Activated CD8-positive, alpha-beta memory T cell treated with anti-CD3 and anti-CD28 coated beads, Interleukin-2, amount 50 U/mL, for 48 hours (primary cell): ENCODE results near the gene CARD14.
A peak's percentile ranks its signal among the peaks of the same experiment; 100 is the strongest.
"Not testable (repeated sequence)": the region's sequence is repeated elsewhere in the genome, so short reads cannot be mapped to it uniquely, and the experiment has no call there.

Experiments
- DNase-seq: peaks from one replicate; pipeline ENCODE4 v3.0.0-alpha.2; 2020

CARD14 gene

GRCh38 chr17:80227666-80228065 is 57.8 kb downstream of the CARD14 start:
- DNase-seq: no peak

- DNase-seq: no peak
These were observed 58.6 kb downstream of the CARD14 start for GRCh38 chr17:80228477-80228876.

DNA sequence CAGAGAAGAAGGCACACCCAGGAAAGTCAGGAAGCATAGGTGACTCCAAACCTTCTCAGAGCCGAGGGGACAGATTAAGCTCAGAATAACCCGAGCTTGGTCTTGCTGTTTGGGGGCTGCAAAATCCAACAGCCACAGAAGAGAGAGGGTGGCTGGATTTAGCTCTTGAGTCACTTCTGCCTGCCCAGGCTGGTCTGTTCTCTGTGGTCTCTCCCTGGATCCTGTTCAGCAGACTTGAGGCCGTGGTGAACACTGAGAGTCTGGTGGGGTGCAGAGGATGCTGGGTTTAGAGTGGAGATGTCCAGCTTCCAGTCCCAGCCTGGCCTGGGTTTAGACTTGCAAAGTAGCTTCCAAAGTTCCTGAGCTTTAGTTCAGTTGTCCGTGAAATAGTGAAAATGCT is 59.2 kb downstream of the CARD14 start:
- DNase-seq: no peak

DNA sequence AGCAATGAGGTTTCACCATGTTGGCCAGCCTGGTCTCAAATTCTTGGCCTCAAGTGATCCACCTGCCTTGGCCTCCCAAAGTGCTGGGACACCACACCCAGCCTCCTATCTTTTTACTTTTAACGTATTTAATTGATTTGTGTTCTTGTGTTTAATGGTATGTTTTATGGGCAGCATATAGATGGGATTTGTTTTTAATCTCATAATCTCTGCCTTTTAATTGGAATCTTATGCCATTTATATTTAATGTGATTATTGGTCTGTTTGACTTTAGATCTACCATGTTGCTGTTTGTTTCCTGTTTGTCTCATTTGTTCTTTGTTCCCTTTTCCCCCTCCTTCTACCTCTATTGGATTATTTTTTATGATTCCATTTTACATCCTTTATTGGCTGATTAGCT is 62.6 kb downstream of the CARD14 start:
- no peak for DNase-seq

DNA sequence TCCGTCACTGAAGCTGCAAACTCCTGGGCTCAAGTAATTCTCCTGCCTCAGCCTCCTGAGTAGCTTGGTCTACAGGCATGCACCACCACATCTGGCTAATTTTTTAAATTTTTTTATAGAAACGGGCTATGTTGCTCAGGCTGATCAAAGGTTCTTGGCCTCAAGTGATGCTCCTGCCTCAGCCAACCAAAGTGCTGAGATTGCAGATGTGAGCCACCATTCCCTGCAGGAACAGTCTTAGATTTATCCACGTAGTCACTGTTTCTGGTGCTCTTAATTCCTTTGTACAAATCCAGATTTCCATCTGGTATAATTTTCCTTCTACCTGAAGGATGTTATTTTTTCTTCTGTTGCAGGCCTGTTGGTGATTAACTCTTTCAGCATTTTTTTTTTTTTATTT is 63.4 kb downstream of the CARD14 start:
- no peak for DNase-seq

DNA sequence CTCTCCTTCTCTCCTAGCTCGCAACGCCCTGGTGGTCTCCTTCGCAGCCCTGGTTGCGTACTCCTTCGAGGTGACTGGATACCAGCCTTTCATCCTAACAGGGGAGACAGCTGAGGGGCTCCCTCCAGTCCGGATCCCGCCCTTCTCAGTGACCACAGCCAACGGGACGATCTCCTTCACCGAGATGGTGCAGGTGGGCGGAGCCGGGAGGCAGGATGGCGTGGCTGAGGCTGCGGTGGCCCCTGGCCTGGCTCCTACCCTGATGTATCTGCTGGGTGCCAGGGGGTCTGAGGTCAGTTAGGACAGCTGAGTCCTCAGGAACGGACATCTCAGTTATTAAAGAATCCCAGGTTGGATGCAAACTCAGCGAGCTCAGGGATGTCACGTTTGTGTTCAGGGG is 67.1 kb downstream of the CARD14 start:
- DNase-seq: no peak

- DNase-seq: no peak
These were observed 67.6 kb downstream of the CARD14 start for GRCh38 chr17:80237386-80237785.

GRCh38 chr17:80242505-80242904 is 72.7 kb downstream of the CARD14 start:
- no peak for DNase-seq

DNA sequence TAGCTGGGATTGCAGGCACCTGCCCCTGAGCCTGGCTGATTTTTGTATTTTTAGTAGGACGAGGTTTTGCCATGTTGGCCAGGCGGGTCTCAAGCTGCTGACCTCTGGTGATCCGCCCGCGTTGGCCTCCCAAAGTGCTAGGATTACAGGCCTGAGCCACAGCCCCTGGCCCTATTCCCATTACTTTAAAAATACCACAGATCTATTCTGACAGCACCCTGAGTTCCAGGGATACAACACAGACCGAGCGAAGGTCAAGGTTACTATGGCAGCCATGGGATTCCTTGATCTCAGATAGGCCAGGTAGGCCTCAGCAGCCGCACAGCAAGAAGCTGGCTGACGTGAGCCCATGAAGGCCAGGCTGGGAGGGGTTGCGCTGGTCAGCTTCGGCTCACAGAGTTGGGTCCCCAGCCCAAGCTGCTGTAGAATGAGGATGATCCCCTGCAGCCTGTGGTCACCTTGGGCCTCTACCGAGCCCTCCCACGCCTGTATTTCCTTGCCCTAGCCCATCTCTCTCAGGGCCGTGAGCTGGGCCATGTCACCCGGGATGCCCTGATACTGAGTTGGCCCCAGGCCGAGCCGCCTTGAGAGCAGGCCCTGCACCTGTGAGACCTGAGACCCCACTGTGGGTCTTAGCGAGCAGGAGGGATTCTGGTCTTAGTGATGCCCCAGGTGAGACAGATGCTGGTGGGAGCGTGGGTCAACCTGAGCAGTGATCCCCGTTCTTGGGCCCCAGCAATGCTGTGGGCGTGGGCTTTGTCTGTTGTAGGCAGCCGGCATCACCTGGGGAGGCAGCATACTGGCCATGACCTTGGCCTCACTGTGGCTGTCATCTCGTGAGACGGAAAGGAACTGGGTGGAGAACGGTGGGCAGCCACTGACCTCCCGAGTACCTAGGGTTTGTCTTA is 74.0 kb downstream of the CARD14 start:
- no peak for DNase-seq

GRCh38 chr17:80244448-80244847 is 74.6 kb downstream of the CARD14 start:
- not testable (repeated sequence) for DNase-seq

- no peak for DNase-seq
These were observed 75.2 kb downstream of the CARD14 start for GRCh38 chr17:80244871-80245509.

GRCh38 chr17:80245566-80246265 is 75.9 kb downstream of the CARD14 start:
- DNase-seq: no peak

GRCh38 chr17:80246266-80246681 is 76.4 kb downstream of the CARD14 start:
- no peak for DNase-seq

DNA sequence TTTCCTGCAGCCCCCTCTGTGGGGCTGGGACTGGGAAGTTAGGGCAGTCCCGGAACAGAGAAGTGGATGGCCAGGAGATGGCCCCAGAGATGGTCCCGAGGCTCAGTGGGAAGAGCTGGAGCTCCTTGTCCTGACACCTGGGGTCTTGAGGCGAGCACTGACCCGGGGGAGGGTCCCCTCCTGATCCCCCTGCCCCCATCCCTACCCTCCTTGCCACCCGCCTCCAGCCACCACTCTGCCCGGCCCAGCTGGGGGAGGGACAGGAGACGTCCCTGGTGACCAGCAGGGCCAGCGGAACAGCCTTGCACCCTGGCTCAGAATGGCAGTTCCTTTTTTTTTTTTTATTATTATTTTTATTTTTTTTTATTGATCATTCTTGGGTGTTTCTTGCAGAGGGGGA is 76.9 kb downstream of the CARD14 start:
- no peak for DNase-seq

- no peak for DNase-seq
These were observed 77.7 kb downstream of the CARD14 start for GRCh38 chr17:80247561-80247960.

GRCh38 chr17:80248001-80248893 is 78.4 kb downstream of the CARD14 start:
- no peak for DNase-seq

GRCh38 chr17:80248894-80249710 is 79.3 kb downstream of the CARD14 start:
- no peak for DNase-seq

DNA sequence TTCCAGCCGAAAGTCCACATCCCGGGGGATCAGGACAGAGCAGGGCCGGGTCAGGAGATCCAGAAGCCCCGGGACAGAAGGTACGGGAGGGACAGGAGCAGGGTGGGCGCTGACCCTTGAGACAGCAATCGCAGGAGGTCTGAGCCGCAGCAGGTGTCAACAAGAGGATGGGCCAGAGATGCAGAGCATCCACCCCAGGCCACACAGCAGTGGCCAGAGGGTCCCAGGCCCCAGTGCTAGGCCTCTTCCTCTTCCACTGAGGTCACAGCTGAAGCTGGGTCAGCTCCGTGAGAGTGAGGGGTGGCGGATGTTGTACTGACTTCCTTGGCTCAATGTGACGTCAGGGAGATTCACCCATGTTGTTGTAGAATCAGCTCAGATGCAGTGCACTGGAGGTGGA is 82.1 kb downstream of the CARD14 start:
- no peak for DNase-seq

- peak; percentile 89 for DNase-seq
These were observed 83.0 kb downstream of the CARD14 start for GRCh38 chr17:80252871-80253270.

DNA sequence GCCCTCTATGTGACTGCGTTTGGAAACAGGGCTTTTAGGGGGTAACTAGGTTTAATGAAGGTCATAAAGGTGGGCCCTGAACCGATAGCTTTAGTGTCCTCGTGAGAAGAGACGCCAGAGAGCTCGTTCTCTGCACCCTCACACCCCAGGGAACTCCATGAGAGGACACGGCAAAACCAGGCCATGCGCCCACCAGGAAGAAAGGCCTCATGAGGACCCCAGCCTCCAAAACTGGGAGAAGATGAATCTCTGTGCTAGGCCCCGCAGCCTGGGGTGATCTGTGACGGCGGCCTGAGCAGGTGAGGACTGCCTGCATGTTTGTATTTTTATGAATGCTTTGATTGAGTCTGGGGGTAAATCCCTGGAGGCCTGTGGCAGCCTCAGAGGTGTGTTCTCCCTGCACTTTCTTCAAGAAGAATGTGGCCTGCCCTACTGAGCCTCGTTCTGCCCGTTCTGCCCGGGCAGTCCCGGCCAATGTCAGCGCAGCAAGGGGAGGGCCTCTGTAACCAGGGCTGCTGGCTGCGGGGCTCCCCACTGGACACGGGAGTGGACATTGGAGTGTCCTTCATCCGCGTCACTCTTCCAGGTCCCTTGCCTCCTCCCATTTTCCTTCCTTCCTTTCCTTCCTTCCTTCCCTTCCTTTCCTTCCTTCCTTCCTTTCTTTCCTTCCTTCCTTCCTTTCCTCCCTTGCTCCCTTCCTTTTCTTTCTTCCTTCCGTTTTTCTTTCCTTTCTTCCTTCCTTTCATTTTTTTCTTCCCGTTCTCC is 84.0 kb downstream of the CARD14 start:
- DNase-seq: no peak
